GM13977 (cell line): ENCODE results near the gene HLF.

Source experiments
- DNase-seq: peaks from one replicate; pipeline ENCODE4 v3.0.0; 2012; ENCODE audit warnings: low spot score
- in situ Hi-C: fragments of 300-500 bp; cut with MboI; formaldehyde crosslinking; loops from one replicate; pipeline ENCODE4 v1.12.0; 2022; ENCODE audit warnings: low sequenced_read_pairs, low pct_unique_long_range_greater_than_20kb, mixed read lengths, inconsistent platforms; ENCODE audit not compliant: unreplicated experiment
- TF ChIP-seq, protein P1 (sequence below): IDR thresholded peaks from 2 replicates; pipeline ENCODE4 v1.5.1; 2012; ENCODE audit warnings: mild to moderate bottlenecking, control low read depth; ENCODE audit not compliant: insufficient read depth; ENCODE audit errors: extremely low read depth, missing control alignments

HLF gene

DNA sequence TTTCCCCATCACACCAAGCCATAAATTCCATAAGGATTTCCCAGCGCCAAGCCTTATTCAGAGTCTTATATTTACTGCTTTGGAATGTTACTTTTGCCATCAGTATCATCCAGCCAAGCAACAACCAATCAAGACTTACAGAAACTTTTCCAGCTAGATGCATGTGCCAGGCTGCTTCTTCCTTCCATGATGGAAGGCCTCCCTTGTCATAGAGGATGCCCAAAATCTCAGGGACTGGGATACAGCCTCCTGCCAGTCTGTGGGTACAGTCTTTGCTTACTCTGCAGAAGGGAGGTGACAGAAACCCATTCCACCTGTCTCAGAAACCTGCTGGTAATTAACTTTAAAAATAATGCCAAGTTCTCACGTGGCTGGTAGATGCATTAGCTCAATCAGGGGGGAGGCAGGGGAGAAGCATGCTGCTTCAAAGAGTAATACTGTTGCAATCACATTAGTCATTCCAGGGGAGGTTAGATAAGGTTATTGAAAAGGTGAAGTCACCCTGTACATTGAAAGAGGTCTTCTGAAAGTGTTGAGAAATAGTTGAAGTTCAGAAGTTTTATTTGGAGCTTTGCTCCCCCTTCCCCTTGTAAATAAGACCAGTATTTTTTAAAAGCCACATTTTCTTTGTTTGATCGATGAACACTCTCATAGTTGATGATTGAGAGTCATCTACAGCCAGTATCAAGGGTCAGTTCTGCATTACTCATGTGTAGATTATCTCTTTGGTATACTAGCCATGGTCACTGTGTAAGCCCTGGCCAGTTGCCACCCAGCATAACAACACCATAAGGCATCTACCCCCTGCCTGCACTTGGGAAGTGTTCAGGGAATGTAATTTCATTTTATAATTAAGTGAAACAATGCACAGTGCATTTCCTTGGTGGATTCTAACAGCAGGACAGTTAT, 22.2 kb downstream of the HLF start:
- DNase-seq, result no peak
- TF ChIP-seq, protein P1, sequence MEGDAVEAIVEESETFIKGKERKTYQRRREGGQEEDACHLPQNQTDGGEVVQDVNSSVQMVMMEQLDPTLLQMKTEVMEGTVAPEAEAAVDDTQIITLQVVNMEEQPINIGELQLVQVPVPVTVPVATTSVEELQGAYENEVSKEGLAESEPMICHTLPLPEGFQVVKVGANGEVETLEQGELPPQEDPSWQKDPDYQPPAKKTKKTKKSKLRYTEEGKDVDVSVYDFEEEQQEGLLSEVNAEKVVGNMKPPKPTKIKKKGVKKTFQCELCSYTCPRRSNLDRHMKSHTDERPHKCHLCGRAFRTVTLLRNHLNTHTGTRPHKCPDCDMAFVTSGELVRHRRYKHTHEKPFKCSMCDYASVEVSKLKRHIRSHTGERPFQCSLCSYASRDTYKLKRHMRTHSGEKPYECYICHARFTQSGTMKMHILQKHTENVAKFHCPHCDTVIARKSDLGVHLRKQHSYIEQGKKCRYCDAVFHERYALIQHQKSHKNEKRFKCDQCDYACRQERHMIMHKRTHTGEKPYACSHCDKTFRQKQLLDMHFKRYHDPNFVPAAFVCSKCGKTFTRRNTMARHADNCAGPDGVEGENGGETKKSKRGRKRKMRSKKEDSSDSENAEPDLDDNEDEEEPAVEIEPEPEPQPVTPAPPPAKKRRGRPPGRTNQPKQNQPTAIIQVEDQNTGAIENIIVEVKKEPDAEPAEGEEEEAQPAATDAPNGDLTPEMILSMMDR, result no peak
- in situ Hi-C loops, result no loop called here

DNA sequence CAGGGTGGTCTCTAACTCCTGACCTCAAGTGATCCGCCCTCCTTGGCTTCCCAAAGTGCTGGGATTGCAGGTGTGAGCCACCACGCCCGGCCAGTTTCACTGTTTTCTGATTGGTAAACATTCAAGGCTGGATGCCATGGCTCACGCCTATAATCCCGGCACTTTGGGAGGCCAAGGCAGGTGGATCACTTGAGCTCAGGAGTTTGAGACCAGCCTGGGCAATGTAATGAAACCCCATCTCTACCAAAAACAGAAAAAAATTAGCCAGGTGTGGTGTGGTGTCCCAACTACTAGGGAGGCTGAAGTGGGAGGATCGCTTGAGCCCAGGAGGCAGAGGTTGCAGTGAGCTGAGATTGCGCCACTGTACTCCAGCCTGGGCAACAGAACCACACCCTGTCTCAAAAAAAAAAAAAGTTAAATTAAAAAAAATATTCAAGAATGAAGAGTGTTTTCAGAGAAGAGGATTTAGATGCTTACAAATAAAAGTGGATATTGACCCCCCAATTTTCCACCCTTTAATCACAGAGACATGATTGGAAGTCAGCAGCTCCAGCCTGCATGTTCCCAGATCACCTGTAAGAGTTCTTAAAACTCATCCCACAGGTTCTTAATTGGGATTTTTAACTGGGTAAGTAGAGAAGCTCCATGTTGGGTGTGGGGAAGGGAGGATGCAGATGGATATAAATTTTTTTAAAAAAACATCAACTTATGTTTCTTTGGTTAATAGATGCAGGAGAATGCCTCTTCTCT, 23.8 kb downstream of the HLF start:
- TF ChIP-seq, protein P1, result no peak
- in situ Hi-C loops, result no loop called here
- no peak for DNase-seq

DNA sequence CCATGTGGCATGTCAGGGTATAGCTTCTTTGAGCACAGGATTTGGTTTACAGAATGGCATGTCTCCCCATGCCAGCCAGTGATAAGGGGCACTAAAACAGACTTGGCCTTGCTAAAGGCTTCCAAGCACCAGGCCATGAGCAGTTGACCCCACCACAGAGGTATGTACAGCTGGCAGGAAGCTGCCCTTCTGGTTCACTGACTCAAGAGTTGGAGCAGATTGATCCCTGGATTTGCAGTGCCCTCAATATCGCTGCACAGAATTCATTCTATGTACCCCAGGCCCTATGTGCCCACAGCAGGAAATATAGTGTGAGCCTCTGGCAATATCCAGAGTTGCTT, 24.3 kb downstream of the HLF start:
- in situ Hi-C loops, result no loop called here
- TF ChIP-seq, protein P1, result no peak
- DNase-seq, result no peak

DNA sequence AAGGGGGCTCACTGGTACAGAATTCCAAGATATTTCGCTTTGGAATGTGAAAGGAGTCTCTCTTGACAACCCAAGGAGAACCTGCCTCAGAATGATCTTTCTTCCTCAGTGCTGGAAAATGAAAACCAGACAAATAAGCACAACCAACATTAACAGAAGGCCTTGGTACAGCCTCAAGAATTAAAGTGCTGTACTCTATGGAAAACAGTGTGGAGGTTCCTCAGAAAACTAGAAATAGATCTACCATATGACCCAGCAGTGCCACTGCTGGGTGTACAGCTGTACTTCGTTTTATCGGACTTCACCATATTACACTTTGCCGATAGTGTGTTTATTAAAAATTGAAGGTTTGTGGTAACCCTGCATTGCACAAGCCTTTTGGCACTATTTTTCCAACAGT, 25.2 kb downstream of the HLF start:
- TF ChIP-seq, protein P1, result no peak
- no peak for DNase-seq
- in situ Hi-C loops, result no loop called here

DNA sequence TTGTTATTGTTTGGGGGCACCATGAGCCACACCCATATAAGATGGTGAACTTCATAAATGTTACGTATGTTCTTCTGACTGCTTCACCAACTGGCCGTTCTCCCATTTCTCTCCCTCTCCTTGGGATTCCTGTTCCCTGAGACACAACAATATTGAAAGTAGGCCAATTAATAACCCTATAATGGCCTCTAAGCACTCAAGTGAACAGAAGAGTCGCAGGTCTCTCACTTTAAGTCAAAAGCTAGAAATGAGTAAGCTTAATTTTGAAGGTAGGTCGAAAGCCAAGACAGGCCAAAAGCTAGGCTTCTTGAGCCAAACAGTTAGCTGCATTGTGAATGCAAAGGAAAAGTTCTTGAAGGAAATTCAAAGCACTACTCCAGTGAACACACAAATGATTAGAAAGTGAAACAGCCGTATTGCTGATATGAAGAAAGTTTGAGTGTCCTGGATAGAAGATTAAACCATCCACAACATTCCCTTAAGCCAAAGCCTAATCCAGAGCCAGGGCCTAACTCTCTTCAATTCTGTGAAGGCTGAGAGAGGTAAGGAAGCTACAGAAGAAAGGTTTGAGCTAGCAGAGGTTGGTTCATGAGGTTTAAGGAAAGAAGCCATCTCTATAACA, 25.8 kb downstream of the HLF start:
- TF ChIP-seq, protein P1, result no peak
- no peak for DNase-seq
- in situ Hi-C loops, result no loop called here

DNA sequence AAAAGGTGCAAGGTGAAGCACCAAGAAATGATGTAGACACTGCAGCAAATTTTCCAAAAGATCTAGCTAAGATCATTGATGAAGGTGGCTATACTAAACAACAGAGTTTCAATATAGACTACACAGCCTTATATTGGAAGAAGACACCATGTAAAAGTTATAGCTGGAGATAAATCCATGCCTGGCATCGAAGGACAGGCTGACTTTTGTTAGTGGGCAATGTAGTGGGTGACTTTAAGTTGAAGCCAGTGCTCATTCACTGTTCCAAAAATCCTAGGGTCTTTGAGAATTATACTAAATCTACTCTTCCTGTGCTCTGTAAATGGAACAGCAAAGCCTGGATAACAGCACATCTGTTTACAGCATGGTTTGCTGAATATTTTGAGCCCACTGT, 26.4 kb downstream of the HLF start:
- no peak for DNase-seq
- in situ Hi-C loops, result no loop called here

More for the DNA sequence above, 26.4 kb downstream of the HLF start:
- TF ChIP-seq, protein P1, result no peak
